Smooth muscle cell (in vitro differentiated cells): Measurements from ENCODE around the gene CDKL1. TPM values are rescaled to one million over a fixed set of nuclear protein-coding genes. Genes with fewer than 3 reads are reported as not detected.

Experiments used
- DNase-seq: peaks from one replicate; lab custom pipeline; 2025; ENCODE audit not compliant: unreplicated experiment; lab: John Stamatoyannopoulos, UW
- H2AFZ ChIP-seq: fragments of 200-600 bp; sonication (generic); 2 replicates; pipeline ENCODE4 v1.6.0; 2016; ENCODE audit warnings: antibody characterized with exemption, low read depth, mild to moderate bottlenecking
- H3F3A ChIP-seq: fragments of 200-600 bp; sonication (generic); 2 replicates; pipeline ENCODE4 v1.6.0; 2017; ENCODE audit warnings: antibody characterized with exemption, low read depth
- H3K27ac ChIP-seq: fragments of 200-600 bp; sonication (generic); 2 replicates; pipeline ENCODE4 v1.5.1; 2016; ENCODE audit warnings: low read depth, mild to moderate bottlenecking
- H3K27me3 ChIP-seq: fragments of 200-600 bp; sonication (generic); 2 replicates; pipeline ENCODE4 v1.6.1; 2016; ENCODE audit warnings: low read depth, mild to moderate bottlenecking
- H3K36me3 ChIP-seq: fragments of 200-600 bp; sonication (generic); 2 replicates; pipeline ENCODE4 v1.5.1; 2016; ENCODE audit warnings: low read depth
- H3K4me1 ChIP-seq: fragments of 200-600 bp; sonication (generic); 2 replicates; pipeline ENCODE4 v1.5.1; 2016; ENCODE audit warnings: low read depth
- H3K4me2 ChIP-seq: fragments of 200-600 bp; sonication (generic); 2 replicates; pipeline ENCODE4 v1.6.0; 2016; ENCODE audit warnings: mild to moderate bottlenecking
- H3K4me3 ChIP-seq: fragments of 200-600 bp; sonication (generic); 2 replicates; pipeline ENCODE4 v1.5.1; 2016; ENCODE audit warnings: mild to moderate bottlenecking
- H3K79me2 ChIP-seq: fragments of 200-600 bp; sonication (generic); 2 replicates; pipeline ENCODE4 v1.6.0; 2016; ENCODE audit warnings: low read depth, mild to moderate bottlenecking
- H3K9ac ChIP-seq: fragments of 200-600 bp; sonication (generic); 2 replicates; pipeline ENCODE4 v1.6.0; 2016; ENCODE audit warnings: low read depth
- H3K9me3 ChIP-seq: fragments of 200-600 bp; sonication (generic); replicated peaks from 2 replicates; pipeline ENCODE4 v1.5.1; 2016; ENCODE audit warnings: low read depth
- H4K20me1 ChIP-seq: fragments of 200-600 bp; sonication (generic); 2 replicates; pipeline ENCODE4 v1.6.0; 2016; ENCODE audit warnings: low read depth
- CTCF ChIP-seq: fragments of 200-600 bp; sonication (generic); IDR thresholded peaks from 2 replicates; pipeline ENCODE4 v1.5.1; 2017; ENCODE audit warnings: borderline replicate concordance, mild to moderate bottlenecking, antibody characterized with exemption; ENCODE audit not compliant: insufficient read depth, poor library complexity, severe bottlenecking
- WGBS: methylation state at CpG from one replicate; pipeline ENCODE4 v1.1.7; 2016; ENCODE audit warnings: low lambda C conversion rate; 5-methylcytosine and 5-hydroxymethylcytosine counted together
- polyA plus RNA-seq: library from polyadenylated mRNA; unstranded; fragments of >200 nt; fragmentation: Nextera tagmentation; extraction: Ambion mirVana; gene quantifications from 2 replicates; pipeline ENCODE4 v1.2.1, GENCODE V29; 2016
- total RNA-seq: library from RNA; depleted of rRNA; stranded (reverse); fragments of >200 nt; gene quantifications from 2 replicates; pipeline ENCODE4 v1.2.3, GENCODE V29; 2014

Gene CDKL1
- total and polyA plus RNA-seq, 2 experiments from 2014 or later, result 1.6 to 4.9 TPM

GRCh38 chr14:50353126-50353525 lies 43.6 kb downstream of the CDKL1 start:
- Histone ChIP-seq H3K9ac (no peak overlapping the region), H3K27me3 (no peaks in the 10 kb centered on the region), H3K4me3 (no peak overlapping the region), H3K4me1 (peaks cover 13% of the 10 kb centered on the region), H3F3A (no peaks in the 10 kb centered on the region), H3K79me2 (no peaks in the 10 kb centered on the region), H3K36me3 (no peaks in the 10 kb centered on the region), H2AFZ (no peak overlapping the region), H3K27ac (no peak overlapping the region), H4K20me1 (no peaks in the 10 kb centered on the region), H3K9me3 (no peaks in the 10 kb centered on the region), H3K4me2 (no peak overlapping the region)
- no peak for TF ChIP-seq CTCF
- no peak for DNase-seq
- WGBS, result 71% methylated on average over 4 of the region's 4 CpGs

- WGBS, result 61% methylated on average over 4 of the region's 4 CpGs
- H3K79me2 ChIP-seq, result no peaks in the 10 kb centered on the region
- H3K4me2 ChIP-seq, result no peak overlapping the region
- H4K20me1 ChIP-seq, result no peaks in the 10 kb centered on the region
- DNase-seq, result no peak
- no peak overlapping the region for H2AFZ ChIP-seq
- no peak overlapping the region for H3K27ac ChIP-seq
- H3K9me3 ChIP-seq, result no peaks in the 10 kb centered on the region
- H3K4me3 ChIP-seq, result no peak overlapping the region
- H3F3A ChIP-seq, result peaks cover 3% of the 10 kb centered on the region
- H3K27me3 ChIP-seq, result no peaks in the 10 kb centered on the region
- no peak for TF ChIP-seq CTCF
- peaks cover 18% of the 10 kb centered on the region for H3K4me1 ChIP-seq
- H3K9ac ChIP-seq, result no peak overlapping the region
- no peaks in the 10 kb centered on the region for H3K36me3 ChIP-seq
Observed at GRCh38 chr14:50352584-50352983, 44.1 kb downstream of the CDKL1 start.

- Histone ChIP-seq H3K4me1 (peaks cover 19% of the 10 kb centered on the region), H3K9me3 (no peaks in the 10 kb centered on the region), H4K20me1 (no peaks in the 10 kb centered on the region), H3K27ac (no peak overlapping the region), H2AFZ (no peak overlapping the region), H3K27me3 (no peaks in the 10 kb centered on the region), H3K36me3 (no peaks in the 10 kb centered on the region), H3K4me3 (no peak overlapping the region), H3K4me2 (no peak overlapping the region), H3K9ac (no peak overlapping the region), H3K79me2 (no peaks in the 10 kb centered on the region), H3F3A (peaks cover 11% of the 10 kb centered on the region)
- WGBS, result 29% methylated on average over 2 of the region's 2 CpGs
- TF ChIP-seq CTCF, result no peak
- DNase-seq, result no peak
Observed at GRCh38 chr14:50350975-50351374, 45.7 kb downstream of the CDKL1 start.

- DNase-seq, result no peak
- H3K27me3 ChIP-seq, result no peaks in the 10 kb centered on the region
- H3K36me3 ChIP-seq, result no peaks in the 10 kb centered on the region
- no peak overlapping the region for H3K9ac ChIP-seq
- peak overlapping the region; percentile 49 for H3K27ac ChIP-seq
- H3K4me2 ChIP-seq, result no peak overlapping the region
- H3K4me3 ChIP-seq, result no peak overlapping the region
- no peaks in the 10 kb centered on the region for H4K20me1 ChIP-seq
- peaks cover 24% of the 10 kb centered on the region for H3K4me1 ChIP-seq
- no peaks in the 10 kb centered on the region for H3K79me2 ChIP-seq
- H3F3A ChIP-seq, result peaks cover 25% of the 10 kb centered on the region
- no peaks in the 10 kb centered on the region for H3K9me3 ChIP-seq
- TF ChIP-seq CTCF, result no peak
- H2AFZ ChIP-seq, result no peak overlapping the region
Observed at GRCh38 chr14:50348933-50349332, 47.7 kb downstream of the CDKL1 start.
